Small intestine (tissue), 7 donors: Measurements from ENCODE around the gene SEC14L1. TPM values are rescaled to one million over a fixed set of nuclear protein-coding genes. Genes with fewer than 3 reads are reported as not detected.

Experiments used
- DNase-seq, 2 donors: peaks; one replicate each; pipeline versions ENCODE4 v3.0.0 to v3.0.0-alpha.2; 2013
- FAIRE-seq: peaks from 2 replicates; lab custom pipeline; 2012; peaks lifted over from hg19 to GRCh38; lab: Jason Lieb, UNC
- H3K27ac ChIP-seq, 3 donors: one replicate each; pipeline ENCODE4 v1.5.1; 2013; ENCODE audit warnings: low read length in 2 of 3, mild to moderate bottlenecking in 2 of 3, control low read depth in 1 of 3, inconsistent platforms in 1 of 3, low read depth in 1 of 3, moderate library complexity in 1 of 3
- H3K27me3 ChIP-seq, 3 donors: one replicate each; pipeline ENCODE4 v1.6.1; 2013; ENCODE audit warnings: low read length in 3 of 3, inconsistent platforms in 1 of 3; ENCODE audit not compliant: control insufficient read depth in 3 of 3, insufficient read depth in 3 of 3
- H3K36me3 ChIP-seq, 3 donors: one replicate each; pipeline ENCODE4 v1.6.1; 2013; ENCODE audit warnings: low read length in 3 of 3, inconsistent platforms in 1 of 3, low read depth in 1 of 3, mild to moderate bottlenecking in 1 of 3, moderate library complexity in 1 of 3; ENCODE audit not compliant: control insufficient read depth in 3 of 3, insufficient read depth in 2 of 3
- H3K4me1 ChIP-seq, 3 donors: one replicate each; pipeline ENCODE4 v1.6.1; 2013; ENCODE audit warnings: low read length in 2 of 3, inconsistent platforms in 1 of 3, low read depth in 1 of 3, mild to moderate bottlenecking in 1 of 3, moderate library complexity in 1 of 3; ENCODE audit not compliant: control insufficient read depth in 3 of 3, insufficient read depth in 2 of 3
- H3K4me3 ChIP-seq, 3 donors: one replicate each; pipeline ENCODE4 v1.5.1; 2013; ENCODE audit warnings: low read length in 3 of 3, control low read depth in 1 of 3, inconsistent platforms in 1 of 3, low read depth in 1 of 3, mild to moderate bottlenecking in 1 of 3, moderate library complexity in 1 of 3
- H3K9me3 ChIP-seq, 2 donors: one replicate each; pipeline ENCODE4 v1.6.1; 2013; ENCODE audit warnings: low read depth in 1 of 2, low read length in 1 of 2; ENCODE audit not compliant: control insufficient read depth in 2 of 2, insufficient read depth in 1 of 2
- WGBS, 3 donors: extraction: QIAGEN DNeasy Blood & Tissue Kit; methylation state at CpG; one replicate each; pipeline ENCODE4 v1.1.7; 2013; 5-methylcytosine and 5-hydroxymethylcytosine counted together
- polyA plus RNA-seq, 4 donors: library from polyadenylated mRNA; stranded (reverse) in 3 of 4; unstranded in 1 of 4; fragments of 200-250 nt in 3 of 4; fragments of 120-200 nt in 1 of 4; gene quantifications; one replicate each; pipeline versions ENCODE4 v1.2.1 to v1.2.3, GENCODE V29; 2013
- donor health status: healthy with polysubstance abuse.
- donor health status: control.
- donor health status: control.
- donor health status: Bipolar disorder and iron deficiency.
- donor health status: healthy.

The SEC14L1 gene
- polyA plus RNA-seq, 4 donors = 14.5 to 27.4 (median 20.7) TPM

GRCh38 chr17:77215281-77215680 is 74.5 kb downstream of the SEC14L1 start:
- Histone ChIP-seq H3K4me3 (no peak overlapping the region), H3K27me3 (no peaks in the 10 kb centered on the region), H3K4me1 (no peaks in the 10 kb centered on the region), H3K9me3 (no peaks in the 10 kb centered on the region), H3K27ac (no peak overlapping the region), H3K36me3 (peaks cover 10 to 64% (median 19%) of the 10 kb centered on the region in 3 donors)
- 87 to 96% (median 91%) methylated on average over 16 of the region's 16 CpGs for WGBS, 3 donors
- DNase-seq (no peak), FAIRE-seq (no peak)

- no peaks in the 10 kb centered on the region for H3K9me3 ChIP-seq
- no peak overlapping the region for H3K4me3 ChIP-seq
- peaks cover 9 to 52% (median 11%) of the 10 kb centered on the region in 3 donors for H3K36me3 ChIP-seq
- FAIRE-seq (no peak), DNase-seq (no peak)
- 35 to 60% (median 58%) methylated on average over 5 of the region's 5 CpGs for WGBS, 3 donors
- no peaks in the 10 kb centered on the region for H3K4me1 ChIP-seq
- H3K27me3 ChIP-seq = no peaks in the 10 kb centered on the region
- H3K27ac ChIP-seq = no peak overlapping the region
Observed at GRCh38 chr17:77216486-77216885, 75.7 kb downstream of the SEC14L1 start.

GRCh38 chr17:77217123-77217522 is 76.4 kb downstream of the SEC14L1 start:
- H3K4me1 ChIP-seq = no peaks in the 10 kb centered on the region
- H3K36me3 ChIP-seq = peaks cover 6 to 46% (median 11%) of the 10 kb centered on the region in 3 donors
- DNase-seq (no peak), FAIRE-seq (no peak)
- WGBS, 3 donors = 15 to 67% (median 50%) methylated on average over 11 of the region's 11 CpGs
- no peaks in the 10 kb centered on the region for H3K27me3 ChIP-seq
- H3K9me3 ChIP-seq = no peaks in the 10 kb centered on the region
- no peak overlapping the region for H3K4me3 ChIP-seq
- H3K27ac ChIP-seq = no peak overlapping the region

GRCh38 chr17:77217566-77217965 is 76.8 kb downstream of the SEC14L1 start:
- Histone ChIP-seq H3K4me1 (no peaks in the 10 kb centered on the region), H3K27me3 (no peaks in the 10 kb centered on the region), H3K36me3 (peaks cover 6 to 41% (median 11%) of the 10 kb centered on the region in 3 donors), H3K9me3 (no peaks in the 10 kb centered on the region), H3K27ac (no peak overlapping the region), H3K4me3 (no peak overlapping the region)
- WGBS, 3 donors = 18 to 70% (median 69%) methylated on average over 11 of the region's 11 CpGs
- DNase-seq (peak in 1 of 2 donors; percentile 52), FAIRE-seq (no peak)

- no peak for FAIRE-seq
Observed at GRCh38 chr17:77218902-77219301, 78.1 kb downstream of the SEC14L1 start.

GRCh38 chr17:77222356-77222755 is 81.6 kb downstream of the SEC14L1 start:
- no peak for DNase-seq
- Histone ChIP-seq H3K4me1 (no peaks in the 10 kb centered on the region), H3K4me3 (no peak overlapping the region), H3K27me3 (no peaks in the 10 kb centered on the region), H3K9me3 (peaks cover 0 to 8% of the 10 kb centered on the region in 2 donors), H3K36me3 (peaks cover 0 to 6% (median 0%) of the 10 kb centered on the region in 3 donors), H3K27ac (no peak overlapping the region)
- WGBS, 3 donors = 75 to 86% (median 83%) methylated on average over 7 of the region's 7 CpGs
- FAIRE-seq = no peak

More at GRCh38 chr17:77218902-77219301, 78.1 kb downstream of the SEC14L1 start:
- no peaks in the 10 kb centered on the region for H3K27me3 ChIP-seq
- DNase-seq = no peak
- no peaks in the 10 kb centered on the region for H3K4me1 ChIP-seq
- no peak overlapping the region for H3K27ac ChIP-seq
- H3K9me3 ChIP-seq = no peaks in the 10 kb centered on the region
- H3K4me3 ChIP-seq = no peak overlapping the region
- H3K36me3 ChIP-seq = peaks cover 4 to 28% (median 5%) of the 10 kb centered on the region in 3 donors
- 87 to 94% (median 90%) methylated on average over 10 of the region's 10 CpGs for WGBS, 3 donors

GRCh38 chr17:77223642-77224420 is 83.1 kb downstream of the SEC14L1 start:
- Histone ChIP-seq H3K27ac (peak overlapping the region in 1 of 3 donors; percentile 53), H3K9me3 (peaks cover 0 to 8% of the 10 kb centered on the region in 2 donors), H3K4me3 (no peak overlapping the region), H3K4me1 (no peaks in the 10 kb centered on the region), H3K36me3 (no peaks in the 10 kb centered on the region), H3K27me3 (no peaks in the 10 kb centered on the region)
- 79 to 92% (median 87%) methylated on average over 26 of the region's 26 CpGs for WGBS, 3 donors
- no peak for DNase-seq
- no peak for FAIRE-seq

GRCh38 chr17:77225265-77225664 is 84.5 kb downstream of the SEC14L1 start:
- DNase-seq (no peak), FAIRE-seq (no peak)
- Histone ChIP-seq H3K27me3 (no peaks in the 10 kb centered on the region), H3K4me1 (no peaks in the 10 kb centered on the region), H3K4me3 (no peak overlapping the region), H3K9me3 (peaks cover 0 to 8% of the 10 kb centered on the region in 2 donors), H3K27ac (no peak overlapping the region), H3K36me3 (no peaks in the 10 kb centered on the region)
- WGBS, 3 donors = 45 to 76% (median 68%) methylated on average over 1 of the region's 1 CpG
